ENCODE measurements around the gene SUCLG2. TPM values are rescaled to one million over a fixed set of nuclear protein-coding genes. Genes with fewer than 3 reads are reported as not detected.
"Not testable (repeated sequence)": the region's sequence is repeated elsewhere in the genome, so short reads cannot be mapped to it uniquely, and the experiment has no call there.

The SUCLG2 gene
- polyA plus RNA-seq, 1 donor from 2014 or later: 56.6 TPM

- H3K4me3 Mint-ChIP-seq: no peak overlapping the region
- no peaks in the 10 kb centered on the region for H3K27me3 Mint-ChIP-seq
- no peak overlapping the region for H3K27ac Mint-ChIP-seq
- no peaks in the 10 kb centered on the region for H3K9me3 Mint-ChIP-seq
- H3K36me3 Mint-ChIP-seq: peaks cover 19% of the 10 kb centered on the region
- peaks cover 3 to 4% (median 4%) of the 10 kb centered on the region in 3 donors for H3K4me1 Mint-ChIP-seq
Observed at GRCh38 chr3:67608034-67608433, 46.4 kb downstream of the SUCLG2 start.

DNA sequence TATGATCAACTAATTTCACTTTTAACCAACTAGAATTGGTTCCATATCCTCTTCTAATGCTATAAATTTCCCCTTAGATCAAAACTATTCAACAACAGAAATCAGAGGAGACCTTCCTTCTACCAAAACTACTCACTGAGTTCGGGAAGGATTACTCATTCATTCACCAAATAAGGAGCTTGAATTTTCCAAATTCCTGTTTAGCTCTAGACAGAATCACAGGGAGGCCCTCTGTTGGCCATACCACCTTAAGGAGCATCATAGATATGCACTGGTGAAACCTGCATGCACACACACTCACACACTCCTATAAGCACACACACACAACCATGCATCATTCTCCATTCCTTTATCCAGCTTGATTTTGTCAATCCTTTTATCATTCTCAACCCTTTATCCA, 49.0 kb downstream of the SUCLG2 start:
- Mint-ChIP-seq H3K27me3 (no peaks in the 10 kb centered on the region), H3K4me1 (peaks cover 6 to 17% (median 9%) of the 10 kb centered on the region in 3 donors), H3K27ac (peak overlapping the region in 1 of 3 donors; percentile 13), H3K9me3 (no peaks in the 10 kb centered on the region), H3K36me3 (peaks cover 18% of the 10 kb centered on the region), H3K4me3 (no peak overlapping the region)

- Mint-ChIP-seq H3K36me3 (peaks cover 21% of the 10 kb centered on the region), H3K4me1 (peaks cover 8 to 19% (median 15%) of the 10 kb centered on the region in 3 donors), H3K27ac (no peak overlapping the region), H3K9me3 (no peaks in the 10 kb centered on the region), H3K27me3 (no peaks in the 10 kb centered on the region), H3K4me3 (no peak overlapping the region)
Observed at GRCh38 chr3:67602816-67603215, 51.6 kb downstream of the SUCLG2 start.

DNA sequence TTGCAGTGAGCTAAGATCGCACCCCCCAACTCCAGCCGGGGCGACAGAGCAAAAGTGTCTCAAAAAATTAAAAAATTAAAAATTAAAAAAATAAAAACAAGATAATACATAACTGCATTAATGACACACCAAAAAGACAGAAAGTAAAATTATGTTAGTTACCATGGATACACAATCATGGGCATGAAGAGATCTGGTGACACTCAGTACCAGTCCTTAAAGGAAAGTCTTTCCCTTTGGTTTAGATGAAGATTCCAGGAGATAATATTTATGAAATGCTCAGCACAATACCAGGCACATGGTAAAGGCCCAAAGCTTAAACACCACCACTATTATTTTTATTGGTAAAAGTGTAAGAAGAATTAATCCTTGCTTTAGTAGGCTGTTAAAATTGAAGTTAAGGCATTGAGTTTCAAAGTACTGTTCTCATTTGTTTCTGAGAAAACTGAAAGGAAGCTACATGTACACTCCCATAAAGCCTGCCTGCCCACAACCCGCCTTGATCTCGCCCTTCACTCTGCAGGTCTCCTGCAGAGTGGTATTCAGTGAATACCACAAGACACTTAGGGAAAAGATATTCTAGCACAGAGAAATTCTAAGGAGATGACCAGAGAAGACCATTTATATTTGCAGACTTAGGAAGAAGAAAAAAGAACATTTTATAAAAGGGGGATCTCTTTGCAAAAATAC, 52.3 kb downstream of the SUCLG2 start:
- peak overlapping the region in 2 of 3 donors; percentile 6 to 77 for H3K27ac Mint-ChIP-seq
- no peaks in the 10 kb centered on the region for H3K9me3 Mint-ChIP-seq
- no peak overlapping the region for H3K4me3 Mint-ChIP-seq
- no peaks in the 10 kb centered on the region for H3K27me3 Mint-ChIP-seq
- H3K36me3 Mint-ChIP-seq: peaks cover 18% of the 10 kb centered on the region
- peaks cover 8 to 19% (median 15%) of the 10 kb centered on the region in 3 donors for H3K4me1 Mint-ChIP-seq

GRCh38 chr3:67601385-67601784, 53.0 kb downstream of the SUCLG2 start:
- no peaks in the 10 kb centered on the region for H3K27me3 Mint-ChIP-seq
- H3K4me3 Mint-ChIP-seq: no peak overlapping the region
- peaks cover 11 to 23% (median 19%) of the 10 kb centered on the region in 3 donors for H3K4me1 Mint-ChIP-seq
- no peak overlapping the region for H3K27ac Mint-ChIP-seq
- no peaks in the 10 kb centered on the region for H3K9me3 Mint-ChIP-seq
- H3K36me3 Mint-ChIP-seq: peaks cover 17% of the 10 kb centered on the region

GRCh38 chr3:67599821-67600220, 54.6 kb downstream of the SUCLG2 start:
- H3K36me3 Mint-ChIP-seq: peaks cover 14% of the 10 kb centered on the region
- no peaks in the 10 kb centered on the region for H3K9me3 Mint-ChIP-seq
- H3K4me3 Mint-ChIP-seq: no peak overlapping the region
- H3K27ac Mint-ChIP-seq: no peak overlapping the region
- no peaks in the 10 kb centered on the region for H3K27me3 Mint-ChIP-seq
- H3K4me1 Mint-ChIP-seq: peaks cover 13 to 29% (median 20%) of the 10 kb centered on the region in 3 donors

GRCh38 chr3:67598814-67599556, 55.4 kb downstream of the SUCLG2 start:
- Mint-ChIP-seq H3K9me3 (no peaks in the 10 kb centered on the region), H3K27ac (peak overlapping the region in 1 of 3 donors; percentile 40), H3K27me3 (no peaks in the 10 kb centered on the region), H3K36me3 (peaks cover 13% of the 10 kb centered on the region), H3K4me3 (no peak overlapping the region), H3K4me1 (peaks cover 12 to 26% (median 19%) of the 10 kb centered on the region in 3 donors)

DNA sequence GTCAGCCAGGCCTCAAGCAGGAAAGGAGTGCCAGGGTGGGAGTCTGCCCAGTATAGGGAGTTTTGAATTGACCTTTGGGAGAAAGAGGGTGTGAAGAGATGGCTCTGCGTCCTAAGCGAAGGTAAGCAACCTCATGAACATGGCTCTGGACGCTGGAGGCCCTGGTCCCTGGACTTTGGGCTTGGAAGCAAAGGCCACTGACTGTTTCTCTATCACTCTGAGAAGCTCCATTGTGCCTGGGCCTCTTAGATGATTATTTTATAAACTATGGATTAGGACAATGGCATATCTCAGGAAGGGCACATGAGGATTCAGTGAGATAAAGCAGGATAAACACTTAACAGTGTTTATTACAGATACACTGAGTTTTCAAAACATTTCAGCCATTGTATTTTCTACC, 59.0 kb downstream of the SUCLG2 start:
- H3K27ac Mint-ChIP-seq: no peak overlapping the region

DNA sequence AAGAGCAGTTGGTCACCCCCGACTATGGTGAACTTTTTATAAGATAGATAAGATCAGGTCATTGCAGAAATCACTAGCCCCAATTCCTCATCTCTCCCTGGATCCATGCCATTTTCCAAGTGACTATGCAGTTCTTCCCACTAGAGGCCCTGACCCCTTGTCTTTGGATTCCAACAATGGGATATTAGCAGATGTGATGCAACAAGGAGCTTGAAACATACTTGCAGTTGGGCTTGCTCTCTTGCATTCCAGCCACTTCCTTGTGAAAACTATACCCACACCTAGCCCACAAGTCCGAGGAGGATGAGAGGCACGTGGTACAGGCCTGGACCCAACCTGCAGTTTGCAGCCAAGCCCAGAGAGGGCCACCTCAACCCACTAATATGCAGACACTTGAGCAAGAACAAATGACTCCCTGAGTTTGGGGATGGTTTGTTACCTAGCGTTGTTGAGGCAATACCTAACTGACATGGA, 60.6 kb downstream of the SUCLG2 start:
- Mint-ChIP-seq H3K27me3 (no peaks in the 10 kb centered on the region), H3K36me3 (peaks cover 20% of the 10 kb centered on the region), H3K27ac (no peak overlapping the region), H3K4me1 (peaks cover 5 to 19% (median 7%) of the 10 kb centered on the region in 3 donors), H3K9me3 (peaks cover 0 to 7% (median 2%) of the 10 kb centered on the region in 3 donors), H3K4me3 (no peak overlapping the region)

More for the DNA sequence above, 59.0 kb downstream of the SUCLG2 start:
- Mint-ChIP-seq H3K4me1 (peaks cover 9 to 17% (median 10%) of the 10 kb centered on the region in 3 donors), H3K4me3 (no peak overlapping the region), H3K27me3 (no peaks in the 10 kb centered on the region), H3K9me3 (peaks cover 0 to 7% (median 2%) of the 10 kb centered on the region in 3 donors), H3K36me3 (peaks cover 21% of the 10 kb centered on the region)

DNA sequence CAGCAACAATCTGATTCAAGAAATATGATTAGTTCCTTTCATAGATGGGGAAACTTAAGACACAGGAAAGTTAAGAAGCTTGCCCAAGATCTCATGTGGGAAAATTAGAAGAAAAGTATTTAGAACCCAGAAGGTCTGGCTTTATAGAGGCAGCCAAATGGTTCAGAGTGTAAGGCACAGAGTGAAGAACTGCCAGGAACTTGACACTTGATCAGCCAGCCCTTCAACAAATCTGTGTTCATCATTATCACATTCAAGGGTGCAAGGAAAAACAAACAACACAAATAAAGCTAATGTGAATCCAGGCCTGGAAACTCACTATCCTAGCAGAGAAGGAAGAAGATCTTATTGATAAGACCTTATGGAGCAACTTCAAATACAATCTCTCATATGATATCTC, 62.4 kb downstream of the SUCLG2 start:
- no peak overlapping the region for H3K4me3 Mint-ChIP-seq
- no peaks in the 10 kb centered on the region for H3K27me3 Mint-ChIP-seq
- H3K4me1 Mint-ChIP-seq: peaks cover 5 to 19% (median 10%) of the 10 kb centered on the region in 3 donors
- peaks cover 18% of the 10 kb centered on the region for H3K36me3 Mint-ChIP-seq
- H3K9me3 Mint-ChIP-seq: peaks cover 0 to 7% (median 2%) of the 10 kb centered on the region in 3 donors
- H3K27ac Mint-ChIP-seq: no peak overlapping the region

DNA sequence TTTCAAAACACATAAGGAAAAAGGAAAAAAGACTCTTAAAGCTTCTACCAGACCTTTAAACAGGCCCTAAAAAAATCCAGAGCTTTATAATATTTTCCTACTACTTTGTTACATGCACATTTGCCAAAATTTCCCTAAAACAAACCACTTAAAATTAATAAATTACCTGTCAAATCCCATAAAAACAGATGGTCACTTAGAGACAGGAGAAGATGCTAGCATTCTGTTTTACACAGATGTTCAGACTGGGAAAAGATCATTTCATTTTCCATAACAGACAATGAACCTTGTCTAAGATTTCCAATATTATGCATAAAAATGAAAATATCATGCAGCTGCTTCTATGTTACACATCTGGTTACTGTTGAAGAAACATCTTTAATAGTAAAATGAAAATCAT, 66.6 kb downstream of the SUCLG2 start:
- no peak overlapping the region for H3K4me3 Mint-ChIP-seq
- peaks cover 7 to 17% (median 7%) of the 10 kb centered on the region in 3 donors for H3K4me1 Mint-ChIP-seq

DNA sequence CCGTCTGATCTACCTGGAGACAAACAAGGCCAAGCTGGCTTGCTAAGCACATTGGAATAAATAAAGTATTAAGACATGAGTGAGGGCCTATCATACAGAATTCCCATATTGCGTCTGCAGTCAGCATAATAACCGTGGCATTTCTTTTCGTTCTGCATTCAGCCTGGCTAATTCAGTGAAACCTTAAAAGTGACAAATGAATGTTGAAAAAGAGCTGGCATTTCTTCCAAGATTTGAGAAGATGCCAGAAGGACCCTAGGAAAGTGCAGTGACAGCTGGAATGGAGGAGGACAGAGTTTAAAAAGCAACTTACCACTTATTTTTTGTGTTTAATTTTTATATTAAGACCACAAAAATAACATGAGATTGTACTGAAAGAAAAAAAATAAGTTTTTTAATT, 67.1 kb downstream of the SUCLG2 start:
- peaks cover 20% of the 10 kb centered on the region for H3K36me3 Mint-ChIP-seq
- H3K27me3 Mint-ChIP-seq: no peaks in the 10 kb centered on the region
- H3K4me3 Mint-ChIP-seq: no peak overlapping the region
- H3K27ac Mint-ChIP-seq: no peak overlapping the region
- H3K4me1 Mint-ChIP-seq: peaks cover 7 to 17% (median 7%) of the 10 kb centered on the region in 3 donors
- peaks cover 0 to 10% (median 4%) of the 10 kb centered on the region in 3 donors for H3K9me3 Mint-ChIP-seq

More for the DNA sequence above, 66.6 kb downstream of the SUCLG2 start:
- H3K9me3 Mint-ChIP-seq: peaks cover 0 to 10% (median 4%) of the 10 kb centered on the region in 3 donors
- H3K27ac Mint-ChIP-seq: no peak overlapping the region
- H3K27me3 Mint-ChIP-seq: no peaks in the 10 kb centered on the region
- H3K36me3 Mint-ChIP-seq: peaks cover 22% of the 10 kb centered on the region

DNA sequence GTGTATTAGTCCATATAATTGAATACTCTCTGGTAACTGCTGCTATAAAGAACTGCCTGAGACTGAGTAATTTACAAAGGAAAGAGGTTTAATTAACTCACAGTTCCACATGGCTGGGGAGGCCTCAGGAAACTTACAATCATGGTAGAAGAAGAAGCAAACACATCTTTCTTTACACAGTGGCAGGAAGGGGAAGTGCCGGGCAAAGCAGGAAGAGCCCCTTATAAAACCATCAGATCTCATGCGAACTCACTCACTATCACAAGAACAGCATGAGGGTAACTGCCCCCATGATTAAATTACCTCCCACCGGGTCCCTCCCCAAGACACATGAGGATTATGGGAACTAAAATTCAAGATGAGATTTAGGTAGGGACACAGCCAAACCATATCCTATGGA, 69.8 kb downstream of the SUCLG2 start:
- H3K9me3 Mint-ChIP-seq, H3K4me3 Mint-ChIP-seq, H3K27me3 Mint-ChIP-seq, H3K27ac Mint-ChIP-seq: not testable (repeated sequence)
- H3K36me3 Mint-ChIP-seq: peaks cover 11% of the 10 kb centered on the region
- peaks cover 7 to 15% (median 7%) of the 10 kb centered on the region in 3 donors for H3K4me1 Mint-ChIP-seq

- no peak overlapping the region for H3K4me3 Mint-ChIP-seq
- peaks cover 3% of the 10 kb centered on the region for H3K36me3 Mint-ChIP-seq
- no peak overlapping the region for H3K27ac Mint-ChIP-seq
- H3K4me1 Mint-ChIP-seq: peaks cover 3 to 12% (median 7%) of the 10 kb centered on the region in 3 donors
- peaks cover 0 to 3% (median 2%) of the 10 kb centered on the region in 3 donors for H3K9me3 Mint-ChIP-seq
- no peaks in the 10 kb centered on the region for H3K27me3 Mint-ChIP-seq
Observed at GRCh38 chr3:67580430-67581000, 73.9 kb downstream of the SUCLG2 start.

GRCh38 chr3:67578416-67578815, 76.0 kb downstream of the SUCLG2 start:
- Mint-ChIP-seq H3K4me1 (peaks cover 0 to 4% (median 2%) of the 10 kb centered on the region in 3 donors), H3K36me3 (peaks cover 9% of the 10 kb centered on the region), H3K27ac (no peak overlapping the region), H3K4me3 (no peak overlapping the region), H3K27me3 (no peaks in the 10 kb centered on the region), H3K9me3 (peaks cover 0 to 5% (median 5%) of the 10 kb centered on the region in 3 donors)
